Stimulated activated CD4-positive, alpha-beta T cell treated with anti-CD3 and anti-CD28 coated beads, Interleukin-2, amount 100 ng/mL, for 4 hours (primary cell): ENCODE measurements around the gene NSMCE1.
"Not testable (repeated sequence)": the region's sequence is repeated elsewhere in the genome, so short reads cannot be mapped to it uniquely, and the experiment has no call there.

Source experiments
- DNase-seq: peaks from one replicate; pipeline ENCODE4 v3.0.0-alpha.2; 2020; ENCODE audit warnings: low read depth

NSMCE1 gene

DNA sequence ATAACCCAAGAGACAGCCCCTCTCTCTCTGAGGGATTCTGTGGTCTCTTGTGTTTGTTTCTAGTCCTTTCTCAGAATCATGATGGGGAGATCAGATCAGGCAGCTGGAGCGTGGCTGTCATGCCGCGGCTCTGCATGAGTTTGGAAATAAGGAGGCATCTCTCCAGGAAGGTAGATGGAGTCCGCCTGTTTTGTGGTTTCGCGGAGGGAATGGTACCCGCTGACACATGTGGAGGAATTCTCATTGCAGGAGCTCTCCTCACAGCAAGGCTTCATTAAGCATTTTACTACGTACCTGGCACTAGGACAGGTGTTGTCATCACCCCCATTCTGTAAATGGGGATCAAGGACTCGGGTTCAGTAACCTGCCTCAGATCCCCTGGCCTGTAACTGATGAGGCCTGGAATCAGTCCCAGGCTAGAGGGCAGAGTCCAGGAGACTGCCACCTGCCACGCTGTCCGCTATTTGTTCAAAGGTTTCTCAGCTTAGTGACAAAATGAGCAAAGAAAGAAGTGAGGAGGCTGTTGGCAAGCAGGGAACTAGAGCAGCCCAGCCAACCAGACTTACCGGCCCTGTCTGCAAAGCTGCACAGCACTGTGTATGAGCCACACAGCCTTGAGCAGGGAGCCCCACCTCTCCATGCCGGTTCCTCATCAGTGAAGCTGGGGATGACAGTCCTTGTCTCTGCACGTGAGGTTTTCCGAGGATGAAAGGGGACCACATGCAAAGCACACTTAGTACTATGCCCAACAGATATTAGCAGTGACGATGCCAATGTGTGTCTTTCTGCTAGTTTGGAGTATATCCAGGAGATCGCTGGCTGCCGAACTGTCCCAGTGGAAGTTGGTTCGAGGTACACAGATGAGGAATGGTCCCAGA is 54.2 kb downstream of the NSMCE1 start:
- no peak for DNase-seq

- DNase-seq: no peak
Observed at GRCh38 chr16:27211026-27211425, 57.5 kb downstream of the NSMCE1 start.

DNA sequence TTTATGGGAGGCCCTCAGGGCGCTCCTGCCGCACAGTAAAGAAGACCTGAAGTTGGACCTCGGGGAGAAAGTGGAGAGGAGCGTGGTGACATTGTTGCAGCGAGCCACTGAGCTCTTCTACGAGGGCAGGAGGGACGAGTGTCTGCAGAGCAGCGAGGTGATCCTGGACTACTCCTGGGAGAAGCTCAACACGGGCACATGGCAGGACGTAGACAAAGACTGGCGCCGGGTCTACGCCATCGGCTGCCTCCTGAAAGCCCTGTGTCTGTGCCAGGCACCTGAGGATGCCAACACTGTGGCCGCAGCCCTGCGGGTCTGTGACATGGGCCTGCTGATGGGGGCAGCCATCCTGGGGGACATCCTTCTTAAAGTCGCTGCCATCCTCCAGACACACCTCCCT is 58.4 kb downstream of the NSMCE1 start:
- no peak for DNase-seq

GRCh38 chr16:27209591-27209990 is 59.0 kb downstream of the NSMCE1 start:
- DNase-seq: no peak

DNA sequence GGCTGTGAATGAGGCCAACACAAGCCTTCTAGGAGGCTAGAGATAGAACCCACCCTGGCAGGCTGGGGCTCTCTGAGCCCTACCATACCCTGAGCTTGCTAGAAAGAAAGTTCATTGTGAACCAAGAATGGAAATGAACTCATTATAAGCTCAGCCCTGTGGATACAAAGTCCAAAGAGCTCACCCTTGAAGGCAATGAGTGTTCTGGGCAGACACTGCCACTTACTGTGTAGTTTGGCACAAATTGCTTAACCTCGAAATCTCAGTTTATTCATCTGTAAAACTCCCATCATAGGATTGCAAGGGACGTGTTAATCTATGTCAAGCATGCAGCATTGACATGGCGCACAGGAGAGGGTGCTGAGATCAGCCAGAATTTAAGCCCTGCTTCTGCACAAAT is 59.8 kb downstream of the NSMCE1 start:
- no peak for DNase-seq

- DNase-seq: no peak
Observed at GRCh38 chr16:27208081-27208680, 60.4 kb downstream of the NSMCE1 start.

DNA sequence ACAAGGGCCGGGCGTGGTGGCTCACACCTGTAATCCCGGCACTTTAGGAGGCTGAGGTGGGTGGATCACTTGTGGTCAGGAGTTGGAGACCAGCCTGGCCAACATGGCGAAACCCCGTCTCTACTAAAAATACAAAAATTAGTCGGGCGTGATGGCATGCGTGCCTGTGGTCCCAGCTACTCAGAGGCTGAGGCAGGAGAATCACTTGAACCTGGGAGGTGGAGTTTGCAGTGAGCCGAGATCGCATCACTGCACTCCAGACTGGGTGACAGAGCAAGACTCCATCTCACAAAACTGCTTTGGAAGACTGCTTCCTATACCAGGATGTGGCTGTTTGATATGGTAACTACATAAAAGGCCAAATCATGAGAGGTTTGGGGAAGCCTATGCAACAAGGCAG is 61.5 kb downstream of the NSMCE1 start:
- DNase-seq: not testable (repeated sequence)

- no peak for DNase-seq
Observed at GRCh38 chr16:27205423-27206065, 63.0 kb downstream of the NSMCE1 start.

DNA sequence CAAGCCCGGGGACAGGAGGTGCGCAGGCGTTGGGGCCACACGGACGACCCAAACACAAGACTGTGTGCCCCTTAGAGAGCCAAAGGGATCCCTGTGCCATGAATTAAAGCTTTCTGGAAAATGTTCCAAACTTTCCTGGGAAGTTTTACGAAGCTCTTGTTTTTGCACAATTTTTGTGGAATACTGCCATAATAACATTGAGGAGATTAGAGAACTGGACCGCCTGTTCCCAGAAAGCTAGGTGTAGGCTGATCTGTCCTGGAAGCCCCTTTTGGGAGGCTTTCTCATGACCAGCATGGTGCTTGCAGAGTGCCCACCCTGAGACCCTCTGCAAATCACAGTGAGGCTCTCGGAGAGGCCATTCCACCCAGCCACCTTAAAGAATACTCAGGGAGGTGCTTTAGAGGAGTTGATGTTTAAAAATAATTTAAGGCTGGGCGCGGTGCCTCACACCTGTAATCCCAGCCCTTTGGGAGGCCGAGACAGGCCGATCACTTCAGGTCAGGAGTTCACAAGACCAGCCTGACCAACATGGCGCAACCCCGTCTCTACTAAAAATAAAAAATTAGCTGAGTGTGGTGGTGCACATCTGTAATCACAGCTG is 64.2 kb downstream of the NSMCE1 start:
- no peak for DNase-seq

DNA sequence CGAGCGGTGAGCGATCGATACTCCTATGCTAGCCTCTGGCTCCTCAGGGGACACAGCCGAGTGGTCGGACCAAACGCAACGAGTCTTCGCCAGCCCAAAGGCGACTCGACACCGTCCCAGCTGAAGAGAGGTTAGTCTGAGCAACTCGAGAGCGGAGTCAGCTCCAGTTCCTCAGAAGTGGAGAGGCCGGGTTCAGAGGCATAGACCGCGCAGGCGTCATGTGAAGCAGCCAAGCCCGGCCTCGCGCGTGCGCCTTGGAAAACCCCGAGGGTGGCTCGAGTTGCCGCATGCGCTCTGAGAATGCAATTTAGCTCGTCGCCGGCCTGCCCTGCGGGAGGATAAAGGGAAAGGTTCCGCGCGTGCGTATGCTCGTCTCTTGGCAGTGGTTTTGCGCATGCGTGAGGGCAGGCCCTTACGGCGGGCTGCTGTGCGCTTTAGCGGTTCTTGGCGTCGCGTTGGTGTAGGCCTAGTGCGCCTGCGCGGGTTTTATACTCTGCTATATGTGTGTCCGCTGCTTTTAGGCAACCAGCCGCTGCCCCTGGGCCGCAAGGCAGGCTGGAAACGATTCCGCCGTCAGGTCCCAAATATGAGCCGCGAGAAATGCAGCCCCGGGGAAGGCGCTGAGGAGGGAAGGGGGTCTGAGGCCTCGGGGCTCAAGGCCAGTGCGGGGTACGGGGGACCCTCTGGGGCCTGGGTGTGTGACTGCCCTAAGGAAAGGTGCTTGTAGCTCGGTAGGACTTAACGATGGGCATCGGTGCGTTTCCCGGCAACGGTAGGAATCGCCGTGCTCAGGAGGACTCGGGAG is 64.9 kb downstream of the NSMCE1 start, which contains the start of gene KDM8:
TSS of gene KDM8 (plus strand) at position 20 of the 805 bp plus-strand sequence. CDS start 6,598 bp downstream, outside the sequence.
- peak; percentile 99 for DNase-seq

- peak; percentile 82 for DNase-seq
Observed at GRCh38 chr16:27202923-27203506, 65.6 kb downstream of the NSMCE1 start.

GRCh38 chr16:27200914-27201313 is 67.7 kb downstream of the NSMCE1 start:
- DNase-seq: not testable (repeated sequence)

GRCh38 chr16:27199736-27200135 is 68.8 kb downstream of the NSMCE1 start:
- DNase-seq: no peak

GRCh38 chr16:27199235-27199586 is 69.4 kb downstream of the NSMCE1 start:
- no peak for DNase-seq

DNA sequence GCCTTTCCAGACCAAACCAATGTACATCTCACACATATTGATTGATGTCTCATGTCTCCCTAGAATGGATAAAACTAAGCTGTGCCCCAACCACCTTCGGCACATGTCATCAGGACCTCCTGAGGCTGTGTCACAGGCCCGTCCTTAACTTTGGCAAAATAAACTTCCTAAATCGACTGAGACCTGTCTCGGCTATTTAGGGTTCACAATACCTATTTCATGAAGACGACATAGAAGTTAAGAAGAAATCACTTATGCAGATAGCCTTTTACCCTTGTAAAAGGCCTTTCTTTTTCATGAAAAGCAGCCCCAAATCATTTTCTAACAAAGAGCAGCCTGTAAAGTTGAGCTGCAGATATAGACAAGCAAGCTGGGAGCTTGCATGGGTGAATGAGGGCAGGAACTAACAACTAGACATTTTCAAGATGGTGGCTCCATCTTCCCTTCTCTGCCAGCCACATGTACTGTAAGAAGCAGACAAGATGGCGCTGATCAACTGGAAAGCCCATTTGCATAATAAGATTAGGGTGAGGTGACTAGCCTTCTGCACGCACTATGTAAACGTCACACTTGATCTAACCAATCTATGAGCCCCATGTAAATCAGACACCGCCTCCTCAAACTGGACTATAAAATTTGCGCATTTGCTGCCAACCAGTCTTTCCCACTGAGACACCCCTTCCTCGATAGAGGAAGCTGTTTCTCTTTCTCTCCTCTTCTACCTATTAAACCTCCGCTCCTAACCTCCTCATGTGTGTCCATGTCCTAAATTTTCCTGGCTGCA is 69.9 kb downstream of the NSMCE1 start:
- DNase-seq: no peak

GRCh38 chr16:27197004-27197403 is 71.6 kb downstream of the NSMCE1 start:
- DNase-seq: no peak

DNA sequence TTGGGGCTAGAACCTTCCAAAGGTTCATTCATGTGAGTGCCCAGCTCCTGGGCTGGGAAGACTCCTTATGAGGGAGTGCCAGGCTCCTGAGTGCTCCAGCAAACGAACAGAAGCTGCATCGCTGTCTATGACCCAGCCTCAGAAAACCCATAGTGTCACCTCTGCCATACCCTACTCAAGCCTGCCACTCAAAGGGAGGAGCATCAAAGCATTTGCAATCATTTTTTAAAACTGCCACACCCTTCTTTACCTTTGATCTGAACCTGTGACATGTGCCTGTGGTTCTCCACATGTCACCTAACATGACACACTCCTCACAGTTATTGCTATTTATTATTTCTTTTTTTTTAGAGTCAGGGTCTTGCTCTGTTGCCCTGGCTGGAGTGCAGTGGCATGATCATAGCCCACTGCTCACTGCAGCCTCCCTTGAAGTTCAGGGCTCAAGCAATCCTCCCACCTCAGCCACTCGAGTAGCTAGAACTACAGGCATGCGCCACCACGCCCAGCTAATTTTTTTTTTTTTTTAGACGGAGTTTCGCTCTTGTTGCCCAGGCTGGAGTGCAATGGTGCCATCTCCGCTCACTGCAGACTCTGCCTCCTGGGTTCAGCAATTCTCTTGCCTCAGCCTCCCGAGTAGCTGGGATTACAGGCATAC is 72.5 kb downstream of the NSMCE1 start:
- DNase-seq: peak; percentile 42

DNA sequence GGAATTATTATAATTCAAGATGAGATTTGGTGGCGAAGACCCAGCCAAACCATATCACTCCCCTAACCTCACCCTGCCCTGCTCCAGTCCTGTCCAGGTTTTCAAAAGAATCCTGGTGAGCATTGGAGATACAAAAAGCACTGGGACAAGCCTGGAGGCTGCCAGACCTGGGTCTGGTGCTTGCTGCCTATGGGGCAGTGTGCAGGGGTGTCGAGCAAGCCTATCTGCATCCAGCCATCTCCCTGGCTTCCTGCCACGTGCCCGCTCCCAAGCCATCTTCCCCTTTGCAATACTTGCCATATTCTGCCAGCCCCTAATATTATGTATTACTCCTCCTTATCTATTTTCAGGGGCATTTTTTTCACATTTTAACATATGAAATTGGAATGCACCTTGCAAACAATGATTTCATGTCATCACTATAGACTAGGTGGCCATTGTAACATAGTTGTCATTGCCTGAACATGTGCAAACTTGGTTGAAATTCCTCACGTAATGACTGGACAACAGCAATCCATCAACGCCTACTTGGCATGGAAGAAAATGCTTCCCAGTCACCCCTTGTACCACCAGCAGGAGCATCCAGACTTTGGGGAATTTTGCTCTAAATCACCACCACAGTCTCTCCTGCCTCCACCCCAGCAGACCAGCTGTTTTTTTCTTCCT is 73.4 kb downstream of the NSMCE1 start:
- DNase-seq: no peak

DNA sequence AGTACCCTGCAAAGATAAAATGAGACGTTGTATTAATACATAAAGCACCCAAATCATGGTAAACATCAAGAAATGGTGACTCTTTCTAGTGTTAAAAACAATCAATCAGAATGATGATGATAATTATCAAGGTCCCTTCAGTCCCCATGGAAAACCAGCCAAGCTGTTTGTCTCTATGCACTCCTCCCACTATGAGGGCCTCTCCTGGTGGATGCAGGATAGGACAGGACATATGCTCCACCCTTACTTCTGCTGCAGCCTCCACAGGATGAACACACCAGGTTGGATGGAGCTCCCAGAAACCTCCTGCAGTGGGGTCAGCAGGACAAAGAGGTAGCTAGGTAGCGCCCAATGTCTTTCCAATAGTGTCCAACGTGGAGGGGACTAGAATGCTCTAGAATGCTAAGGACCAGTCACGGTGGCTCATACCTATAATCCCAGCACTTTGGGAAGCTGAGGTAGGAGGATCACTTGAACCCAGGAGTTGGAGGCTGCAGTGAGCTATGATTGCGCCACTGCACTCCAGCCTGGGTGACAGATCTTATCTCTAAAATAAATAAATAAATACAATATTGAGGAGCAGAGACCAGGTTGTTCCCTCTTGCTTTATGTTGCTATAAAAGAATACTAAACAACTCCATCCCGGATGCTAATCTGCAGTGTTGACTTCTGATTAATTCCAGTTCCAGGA is 75.1 kb downstream of the NSMCE1 start:
- DNase-seq: no peak
